H1 (cell line): ENCODE data around the gene PRKCZ. TPM values are rescaled to one million over a fixed set of nuclear protein-coding genes. Genes with fewer than 3 reads are reported as not detected.

Source experiments
- POU5F1 ChIP-seq: IDR thresholded peaks from 2 replicates; pipeline ENCODE4 v1.6.1; 2011; ENCODE audit warnings: low read depth, mild to moderate bottlenecking, low read length, moderate library complexity
- polyA plus RNA-seq, 7 experiments: library from polyadenylated mRNA; depleted of rRNA in 3 of 7; stranded (reverse) in 5 of 7; unstranded in 2 of 7; fragments of >200 nt in 5 of 7; fragments of 200-250 nt in 2 of 7; gene quantifications; 1 replicate in 5 of 7; 2 replicates in 1 of 7; 4 replicates in 1 of 7; pipeline versions ENCODE4 v1.2.1 to v1.2.3, GENCODE V29; 2011 to 2013; ENCODE audit warnings: missing spikeins in 2 of 7, mixed read lengths in 2 of 7
- total RNA-seq: library from RNA; stranded (reverse); fragmentation: NEBNext Ultra II Directional; extraction: Animal tissue kit (Norgen Biotek cat#: 25700); gene quantifications from 2 replicates; pipeline ENCODE4 v1.2.1, GENCODE V29; 2021
- TF ChIP-seq, protein P1 (sequence below): IDR thresholded peaks from 2 replicates; pipeline ENCODE4 v1.6.1; 2012; ENCODE audit warnings: inconsistent platforms

PRKCZ gene
- total and polyA plus RNA-seq, 2 of the 8 experiments (the other 6 are each of a cell fraction or from before 2014, with no cell fraction given) = 37.4 to 45.1 TPM

GRCh38 chr1:2181271-2181670, 131.1 kb downstream of the PRKCZ start (continued):
- TF ChIP-seq, protein P1, sequence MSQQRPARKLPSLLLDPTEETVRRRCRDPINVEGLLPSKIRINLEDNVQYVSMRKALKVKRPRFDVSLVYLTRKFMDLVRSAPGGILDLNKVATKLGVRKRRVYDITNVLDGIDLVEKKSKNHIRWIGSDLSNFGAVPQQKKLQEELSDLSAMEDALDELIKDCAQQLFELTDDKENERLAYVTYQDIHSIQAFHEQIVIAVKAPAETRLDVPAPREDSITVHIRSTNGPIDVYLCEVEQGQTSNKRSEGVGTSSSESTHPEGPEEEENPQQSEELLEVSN = no peak
- TF ChIP-seq POU5F1 = no peak
